SU-DHL-6 (cell line): ENCODE data around the gene MX2.

ENCODE experiments used
- H2AFZ ChIP-seq: fragments of 200-600 bp; sonication (generic); 2 replicates; pipeline ENCODE4 v1.6.1; 2014; ENCODE audit warnings: low read depth, mild to moderate bottlenecking, moderate library complexity, mixed read lengths, antibody characterized with exemption, low read length; ENCODE audit not compliant: severe bottlenecking
- H3F3A ChIP-seq: fragments of 200-600 bp; shearing (Covaris generic); 2 replicates; pipeline ENCODE4 v1.6.0; 2016; ENCODE audit warnings: antibody characterized with exemption, mild to moderate bottlenecking; ENCODE audit not compliant: insufficient read depth
- H3K27ac ChIP-seq: fragments of 200-600 bp; sonication (generic); 2 replicates; pipeline ENCODE4 v1.5.1; 2016; ENCODE audit warnings: low read depth, mild to moderate bottlenecking, low read length, moderate library complexity, mixed read lengths
- H3K27me3 ChIP-seq: fragments of 200-600 bp; sonication (generic), shearing (Covaris generic); 2 replicates; pipeline ENCODE4 v1.6.0; 2014; ENCODE audit warnings: mild to moderate bottlenecking, low read length
- H3K36me3 ChIP-seq: fragments of 200-600 bp; sonication (generic); 2 replicates; pipeline ENCODE4 v1.6.1; 2014; ENCODE audit warnings: mild to moderate bottlenecking, low read length, mixed read lengths
- H3K4me2 ChIP-seq: fragments of 300-600, 200-600 bp; shearing (Covaris generic), sonication (generic); 2 replicates; pipeline ENCODE4 v1.6.0; 2014; ENCODE audit warnings: low read length, low read depth, mild to moderate bottlenecking; ENCODE audit not compliant: poor library complexity, severe bottlenecking
- H3K4me3 ChIP-seq: fragments of 200-600 bp; sonication (generic); 2 replicates; pipeline ENCODE4 v1.5.1; 2014; ENCODE audit warnings: antibody characterized with exemption, low read length, mild to moderate bottlenecking, mixed read lengths; ENCODE audit not compliant: insufficient read depth, poor library complexity, severe bottlenecking
- H3K79me2 ChIP-seq: fragments of 200-600 bp; sonication (generic); 2 replicates; pipeline ENCODE4 v1.6.1; 2014; ENCODE audit warnings: mild to moderate bottlenecking, low read length, moderate library complexity; ENCODE audit not compliant: insufficient read depth
- H3K9ac ChIP-seq: fragments of 200-600 bp; sonication (generic); 2 replicates; pipeline ENCODE4 v1.7.0; 2014; ENCODE audit warnings: mild to moderate bottlenecking, low read length
- H3K9me2 ChIP-seq: fragments of 200-600 bp; sonication (generic); replicated peaks from 2 replicates; pipeline ENCODE4 v1.6.1; 2014; ENCODE audit warnings: low read length; ENCODE audit not compliant: insufficient read depth
- H3K9me3 ChIP-seq: fragments of 200-600 bp; sonication (generic); 2 replicates; pipeline ENCODE4 v1.6.1; 2014; ENCODE audit warnings: low read length, mixed read lengths; ENCODE audit not compliant: insufficient read depth
- H4K20me1 ChIP-seq: fragments of 200-600 bp; sonication (generic); 2 replicates; pipeline ENCODE4 v1.6.1; 2014; ENCODE audit warnings: low read depth, mild to moderate bottlenecking, antibody characterized with exemption, low read length, moderate library complexity, mixed read lengths
- EZH2phosphoT487 ChIP-seq: fragments of 200-600 bp; sonication (generic), shearing (Covaris generic); conservative IDR thresholded peaks from 2 replicates; pipeline ENCODE4 v1.6.1; 2018; ENCODE audit warnings: mild to moderate bottlenecking, antibody characterized with exemption, low read length, moderate library complexity, mixed read lengths
- TF ChIP-seq, protein P1 (sequence below): fragments of 200-600 bp; sonication (generic); IDR thresholded peaks from one replicate; pipeline ENCODE4 v1.5.1; 2017; ENCODE audit warnings: antibody characterized with exemption, mild to moderate bottlenecking, low read length, moderate library complexity; ENCODE audit not compliant: insufficient read depth, poor library complexity, severe bottlenecking

The MX2 gene

DNA sequence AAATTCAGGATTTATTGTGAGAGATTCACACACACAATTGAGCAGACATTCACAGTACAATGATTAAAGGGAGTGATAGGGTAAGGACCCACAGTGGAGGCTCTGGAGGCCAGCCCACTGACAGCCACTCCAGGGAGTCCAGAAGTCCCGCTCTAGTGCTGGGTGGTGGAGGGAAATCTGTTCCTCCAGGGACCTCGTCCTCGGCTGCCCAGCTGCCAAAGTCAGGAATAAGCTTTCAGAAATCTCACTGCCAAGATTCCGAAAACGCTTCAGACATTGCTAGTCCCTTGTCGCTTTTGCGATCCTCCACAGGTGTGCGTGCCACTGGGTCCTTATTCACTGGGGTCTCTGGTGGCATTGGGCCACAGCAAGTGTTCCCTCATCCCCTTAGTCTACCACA lies 66.5 kb downstream of the MX2 start:
- Histone ChIP-seq H3K27me3 (no peaks in the 10 kb centered on the region), H3K27ac (no peak overlapping the region), H4K20me1 (no peaks in the 10 kb centered on the region), H2AFZ (no peak overlapping the region), H3K9ac (no peak overlapping the region), H3K79me2 (no peaks in the 10 kb centered on the region), H3K9me3 (no peaks in the 10 kb centered on the region), H3F3A (no peaks in the 10 kb centered on the region), H3K36me3 (no peaks in the 10 kb centered on the region), H3K9me2 (no peaks in the 10 kb centered on the region), H3K4me3 (no peak overlapping the region), H3K4me2 (no peak overlapping the region)
- TF ChIP-seq EZH2phosphoT487, result no peak
- TF ChIP-seq, protein P1, sequence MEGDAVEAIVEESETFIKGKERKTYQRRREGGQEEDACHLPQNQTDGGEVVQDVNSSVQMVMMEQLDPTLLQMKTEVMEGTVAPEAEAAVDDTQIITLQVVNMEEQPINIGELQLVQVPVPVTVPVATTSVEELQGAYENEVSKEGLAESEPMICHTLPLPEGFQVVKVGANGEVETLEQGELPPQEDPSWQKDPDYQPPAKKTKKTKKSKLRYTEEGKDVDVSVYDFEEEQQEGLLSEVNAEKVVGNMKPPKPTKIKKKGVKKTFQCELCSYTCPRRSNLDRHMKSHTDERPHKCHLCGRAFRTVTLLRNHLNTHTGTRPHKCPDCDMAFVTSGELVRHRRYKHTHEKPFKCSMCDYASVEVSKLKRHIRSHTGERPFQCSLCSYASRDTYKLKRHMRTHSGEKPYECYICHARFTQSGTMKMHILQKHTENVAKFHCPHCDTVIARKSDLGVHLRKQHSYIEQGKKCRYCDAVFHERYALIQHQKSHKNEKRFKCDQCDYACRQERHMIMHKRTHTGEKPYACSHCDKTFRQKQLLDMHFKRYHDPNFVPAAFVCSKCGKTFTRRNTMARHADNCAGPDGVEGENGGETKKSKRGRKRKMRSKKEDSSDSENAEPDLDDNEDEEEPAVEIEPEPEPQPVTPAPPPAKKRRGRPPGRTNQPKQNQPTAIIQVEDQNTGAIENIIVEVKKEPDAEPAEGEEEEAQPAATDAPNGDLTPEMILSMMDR, result no peak

DNA sequence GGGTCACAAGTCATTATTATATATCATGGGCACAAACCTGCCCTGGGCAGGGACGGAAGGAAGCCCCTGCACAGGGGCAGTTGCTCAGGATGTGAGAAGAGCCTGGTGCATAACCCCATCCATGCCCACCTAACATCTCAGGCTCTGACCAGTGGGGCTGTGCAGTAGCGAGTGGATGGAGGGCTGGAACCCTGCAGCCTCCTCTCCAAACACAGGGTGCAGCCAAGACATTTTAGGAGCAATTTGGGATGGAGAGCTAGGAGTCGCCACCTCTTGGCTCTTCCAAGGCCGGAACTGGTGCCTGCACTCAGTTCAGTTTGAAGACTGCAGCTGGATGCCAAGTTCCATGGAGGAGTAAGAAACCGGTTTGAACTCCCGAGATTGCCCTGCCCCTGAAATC lies 67.0 kb downstream of the MX2 start:
- no peaks in the 10 kb centered on the region for H3K79me2 ChIP-seq
- H3K27me3 ChIP-seq, result no peaks in the 10 kb centered on the region
- H3K27ac ChIP-seq, result no peak overlapping the region
- H3K4me3 ChIP-seq, result no peak overlapping the region
- no peak overlapping the region for H3K9ac ChIP-seq
- H3K4me2 ChIP-seq, result no peak overlapping the region
- TF ChIP-seq EZH2phosphoT487, result no peak
- TF ChIP-seq, protein P1, result no peak
- no peaks in the 10 kb centered on the region for H3K36me3 ChIP-seq
- H3F3A ChIP-seq, result no peaks in the 10 kb centered on the region
- no peaks in the 10 kb centered on the region for H4K20me1 ChIP-seq
- no peaks in the 10 kb centered on the region for H3K9me3 ChIP-seq
- H2AFZ ChIP-seq, result no peak overlapping the region
- no peaks in the 10 kb centered on the region for H3K9me2 ChIP-seq

DNA sequence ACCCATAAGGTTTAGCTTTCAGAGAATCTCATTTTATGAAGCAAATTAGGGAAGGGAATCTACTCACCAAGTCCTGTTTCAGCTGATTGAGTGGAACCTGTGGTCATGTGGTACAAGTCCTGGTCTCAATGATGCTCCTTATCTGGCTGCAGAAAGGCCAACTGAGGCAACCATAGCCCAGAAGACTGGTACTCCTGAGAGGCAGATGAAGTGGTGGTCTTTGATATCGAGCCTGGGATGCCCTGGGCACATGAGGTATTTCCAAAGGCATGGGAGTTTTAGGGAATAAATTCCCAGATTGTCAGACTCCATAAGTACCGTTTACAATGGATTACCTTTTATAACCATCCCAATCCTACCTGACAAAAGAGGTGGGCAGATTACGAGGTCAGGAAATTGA lies 67.5 kb downstream of the MX2 start:
- Histone ChIP-seq H3K79me2 (no peaks in the 10 kb centered on the region), H3K9me3 (peaks cover 4% of the 10 kb centered on the region; the same call in 1 of the 2 replicates), H3K4me2 (no peak overlapping the region)

More for the DNA sequence above, 67.5 kb downstream of the MX2 start:
- no peak overlapping the region for H3K9ac ChIP-seq
- no peaks in the 10 kb centered on the region for H4K20me1 ChIP-seq
- H3K27me3 ChIP-seq, result no peaks in the 10 kb centered on the region
- H2AFZ ChIP-seq, result no peak overlapping the region
- no peaks in the 10 kb centered on the region for H3K36me3 ChIP-seq
- TF ChIP-seq, protein P1, result no peak
- no peak for TF ChIP-seq EZH2phosphoT487
- H3K27ac ChIP-seq, result no peak overlapping the region
- no peaks in the 10 kb centered on the region for H3K9me2 ChIP-seq
- H3K4me3 ChIP-seq, result no peak overlapping the region
- no peaks in the 10 kb centered on the region for H3F3A ChIP-seq
